ENCODE results near the gene TRIM29. TPM values are rescaled to one million over a fixed set of nuclear protein-coding genes. Genes with fewer than 3 reads are reported as not detected.

TRIM29 gene
- total RNA-seq, 6 experiments from 2014 or later = 1.1 to 2.1 (median 1.3) TPM; not detected in 2

DNA sequence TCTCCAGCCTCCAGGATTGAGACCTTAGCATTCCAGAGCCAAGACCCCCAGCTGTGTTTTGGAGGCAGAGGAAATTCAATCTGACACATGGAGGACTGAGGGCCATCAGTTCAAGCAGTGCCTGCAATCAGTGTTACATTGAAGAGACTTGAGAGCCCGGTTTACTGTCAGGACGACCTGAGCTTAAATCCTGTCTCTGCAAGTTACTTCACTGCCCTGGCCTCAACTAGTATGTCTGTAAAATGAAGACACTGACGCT lies 35.1 kb downstream of the TRIM29 start:
- Histone ChIP-seq H3K9me3 (no peaks in the 10 kb centered on the region), H3K36me3 (no peaks in the 10 kb centered on the region), H3K27me3 (no peaks in the 10 kb centered on the region), H3K4me1 (no peaks in the 10 kb centered on the region), H3K4me3 (no peak overlapping the region), H3K27ac (no peak overlapping the region)
- no CpG with 5 or more reads among the region's 3 CpGs for WGBS (ENCODE audit: insufficient coverage, low coverage, low lambda C conversion rate, missing lambda C conversion rate)
- no peak for TF ChIP-seq POLR2A (IDR thresholded peaks at IDR 0.05)
- TF ChIP-seq, protein P1, sequence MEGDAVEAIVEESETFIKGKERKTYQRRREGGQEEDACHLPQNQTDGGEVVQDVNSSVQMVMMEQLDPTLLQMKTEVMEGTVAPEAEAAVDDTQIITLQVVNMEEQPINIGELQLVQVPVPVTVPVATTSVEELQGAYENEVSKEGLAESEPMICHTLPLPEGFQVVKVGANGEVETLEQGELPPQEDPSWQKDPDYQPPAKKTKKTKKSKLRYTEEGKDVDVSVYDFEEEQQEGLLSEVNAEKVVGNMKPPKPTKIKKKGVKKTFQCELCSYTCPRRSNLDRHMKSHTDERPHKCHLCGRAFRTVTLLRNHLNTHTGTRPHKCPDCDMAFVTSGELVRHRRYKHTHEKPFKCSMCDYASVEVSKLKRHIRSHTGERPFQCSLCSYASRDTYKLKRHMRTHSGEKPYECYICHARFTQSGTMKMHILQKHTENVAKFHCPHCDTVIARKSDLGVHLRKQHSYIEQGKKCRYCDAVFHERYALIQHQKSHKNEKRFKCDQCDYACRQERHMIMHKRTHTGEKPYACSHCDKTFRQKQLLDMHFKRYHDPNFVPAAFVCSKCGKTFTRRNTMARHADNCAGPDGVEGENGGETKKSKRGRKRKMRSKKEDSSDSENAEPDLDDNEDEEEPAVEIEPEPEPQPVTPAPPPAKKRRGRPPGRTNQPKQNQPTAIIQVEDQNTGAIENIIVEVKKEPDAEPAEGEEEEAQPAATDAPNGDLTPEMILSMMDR (IDR thresholded peaks at IDR 0.05) = no peak
- no peak for ATAC-seq
- intact Hi-C loops (cut with DNase I) = loop anchor here in 1 of 2 donors (10.0 kb wide), 1 partner anchor 618 kb away; no protein-coding TSS in a partner anchor
- DNase-seq = no peak

DNA sequence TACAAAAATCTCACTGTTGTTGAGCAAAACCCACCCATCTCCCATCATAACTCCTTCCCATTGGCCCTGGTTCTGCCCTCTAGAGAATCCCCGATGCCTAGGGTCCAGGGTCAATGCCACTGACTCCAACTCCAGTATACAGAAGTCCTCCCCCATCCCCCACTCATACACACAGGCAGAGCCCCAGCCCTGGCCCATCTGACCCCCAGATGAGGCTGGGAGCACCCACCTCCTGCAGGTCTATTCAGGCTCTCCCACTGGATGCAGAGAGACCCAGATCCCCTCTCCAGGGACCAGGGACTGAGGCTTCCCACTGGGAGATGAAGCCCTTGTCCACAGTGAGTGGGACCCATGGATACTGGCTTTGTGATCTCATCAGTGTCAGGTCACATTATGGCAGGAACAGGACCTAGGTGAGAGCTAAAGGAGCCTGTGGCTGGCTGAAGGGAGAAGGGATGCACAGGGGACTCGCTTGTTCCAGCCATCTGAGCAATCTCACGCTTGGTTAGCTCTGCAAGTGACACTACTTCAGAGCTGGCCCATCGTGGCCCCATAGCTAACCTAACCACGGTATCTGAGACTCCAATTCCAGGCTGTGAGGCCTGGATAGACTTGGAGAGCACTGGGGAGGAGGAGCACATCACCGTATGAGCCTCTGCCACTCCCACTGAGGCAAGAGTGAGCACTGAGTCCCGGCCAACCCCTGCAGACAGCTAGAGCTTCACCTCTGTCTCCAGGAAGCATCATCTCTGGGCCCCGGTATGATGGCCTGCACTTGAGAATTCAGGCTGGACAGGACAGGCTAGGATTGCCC lies 35.7 kb downstream of the TRIM29 start:
- 56% methylated on average over 4 of the region's 8 CpGs for WGBS (ENCODE audit: insufficient coverage, low coverage, low lambda C conversion rate, missing lambda C conversion rate)
- TF ChIP-seq, protein P1 (IDR thresholded peaks at IDR 0.05) = no peak
- TF ChIP-seq POLR2A (IDR thresholded peaks at IDR 0.05) = no peak
- Histone ChIP-seq H3K27me3 (no peaks in the 10 kb centered on the region), H3K36me3 (no peaks in the 10 kb centered on the region), H3K9me3 (no peaks in the 10 kb centered on the region), H3K4me3 (no peak overlapping the region), H3K4me1 (no peaks in the 10 kb centered on the region), H3K27ac (no peak overlapping the region)
- ATAC-seq (no peak), DNase-seq (no peak)
- intact Hi-C loops (cut with DNase I) = loop anchor here in 1 of 2 donors (10.0 kb wide), 1 partner anchor 617 kb away; no protein-coding TSS in a partner anchor

DNA sequence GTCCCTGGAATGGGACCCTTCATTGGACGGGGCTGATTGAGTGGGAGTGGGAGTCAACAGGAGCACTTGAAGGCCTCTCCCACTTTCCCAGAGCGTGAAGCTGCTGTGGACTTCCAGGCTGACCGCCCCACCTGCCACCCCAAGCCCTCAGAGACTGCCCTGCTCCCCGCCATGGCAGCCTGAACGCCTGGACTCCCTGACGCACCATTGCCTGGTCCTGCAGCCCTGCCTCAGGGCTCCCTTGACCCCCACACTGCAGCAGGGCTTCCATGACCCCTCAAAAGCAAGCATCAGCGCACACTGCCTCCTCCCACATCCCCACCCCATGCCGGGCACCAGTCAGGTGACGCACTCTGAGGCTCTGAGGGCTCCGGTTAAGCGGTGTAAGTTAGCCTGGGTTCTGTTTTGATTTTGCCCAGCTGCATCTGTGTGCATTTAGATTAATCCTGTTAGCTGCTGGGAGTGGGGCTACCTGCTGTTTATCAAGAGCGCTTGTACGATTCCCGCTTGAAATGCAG lies 39.4 kb downstream of the TRIM29 start:
- TF ChIP-seq POLR2A (IDR thresholded peaks at IDR 0.05) = no peak
- TF ChIP-seq, protein P1 (IDR thresholded peaks at IDR 0.05) = no peak
- Histone ChIP-seq H3K4me3 (no peak overlapping the region), H3K36me3 (no peaks in the 10 kb centered on the region), H3K4me1 (no peaks in the 10 kb centered on the region), H3K9me3 (no peaks in the 10 kb centered on the region), H3K27me3 (no peaks in the 10 kb centered on the region), H3K27ac (no peak overlapping the region)
- ATAC-seq (no peak), DNase-seq (peak in 1 of 3 donors; percentile 31)
- intact Hi-C loops (cut with DNase I) = no loop called here
- 42% methylated on average over 2 of the region's 14 CpGs for WGBS (ENCODE audit: insufficient coverage, low coverage, low lambda C conversion rate, missing lambda C conversion rate)

DNA sequence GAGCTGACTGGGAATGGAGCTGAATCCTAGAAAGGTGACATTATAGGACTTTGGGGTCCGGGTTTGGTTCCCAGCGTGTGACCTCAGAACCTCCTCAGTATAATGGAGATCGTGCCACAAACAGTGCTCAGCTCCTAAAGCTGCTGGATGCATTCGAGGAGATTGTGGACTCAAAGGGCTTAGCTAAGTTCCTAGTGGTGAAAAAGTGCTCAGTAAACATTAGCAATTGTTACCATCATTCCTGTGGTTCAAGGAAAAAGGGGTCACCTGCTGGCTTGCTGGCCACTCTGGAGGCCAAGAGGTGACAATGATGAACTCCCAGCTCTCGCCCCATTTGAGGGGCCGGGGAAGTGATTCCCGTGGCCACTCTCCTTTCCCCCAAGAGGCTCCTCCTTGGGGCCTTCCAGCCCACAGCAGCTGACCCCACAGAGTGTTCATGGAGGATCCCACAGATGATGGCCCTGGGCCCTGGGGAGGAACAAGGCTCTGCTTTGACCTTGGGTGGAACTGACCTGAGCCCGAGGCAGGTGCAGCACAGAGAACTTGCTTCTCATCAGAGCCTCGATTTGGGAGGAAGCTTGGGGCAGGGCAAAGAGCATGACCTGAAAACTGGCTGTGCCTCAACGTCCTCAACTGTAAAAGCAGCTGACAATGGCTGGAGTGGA lies 40.1 kb downstream of the TRIM29 start:
- WGBS (ENCODE audit: insufficient coverage, low coverage, low lambda C conversion rate, missing lambda C conversion rate) = 50% methylated on average over 1 of the region's 10 CpGs
- intact Hi-C loops (cut with DNase I) = no loop called here
- H3K27me3 ChIP-seq = no peaks in the 10 kb centered on the region

More for the DNA sequence above, 40.1 kb downstream of the TRIM29 start:
- Histone ChIP-seq H3K36me3 (no peaks in the 10 kb centered on the region), H3K9me3 (no peaks in the 10 kb centered on the region), H3K4me3 (no peak overlapping the region), H3K4me1 (no peaks in the 10 kb centered on the region), H3K27ac (no peak overlapping the region)
- ATAC-seq (no peak), DNase-seq (peak in 1 of 3 donors; percentile 37)
- TF ChIP-seq, protein P1 (IDR thresholded peaks at IDR 0.05) = no peak
- TF ChIP-seq POLR2A (IDR thresholded peaks at IDR 0.05) = no peak
